ENCODE data around the gene NUP210.
"Not testable (repeated sequence)": the region's sequence is repeated elsewhere in the genome, so short reads cannot be mapped to it uniquely, and the experiment has no call there.

The NUP210 gene

DNA sequence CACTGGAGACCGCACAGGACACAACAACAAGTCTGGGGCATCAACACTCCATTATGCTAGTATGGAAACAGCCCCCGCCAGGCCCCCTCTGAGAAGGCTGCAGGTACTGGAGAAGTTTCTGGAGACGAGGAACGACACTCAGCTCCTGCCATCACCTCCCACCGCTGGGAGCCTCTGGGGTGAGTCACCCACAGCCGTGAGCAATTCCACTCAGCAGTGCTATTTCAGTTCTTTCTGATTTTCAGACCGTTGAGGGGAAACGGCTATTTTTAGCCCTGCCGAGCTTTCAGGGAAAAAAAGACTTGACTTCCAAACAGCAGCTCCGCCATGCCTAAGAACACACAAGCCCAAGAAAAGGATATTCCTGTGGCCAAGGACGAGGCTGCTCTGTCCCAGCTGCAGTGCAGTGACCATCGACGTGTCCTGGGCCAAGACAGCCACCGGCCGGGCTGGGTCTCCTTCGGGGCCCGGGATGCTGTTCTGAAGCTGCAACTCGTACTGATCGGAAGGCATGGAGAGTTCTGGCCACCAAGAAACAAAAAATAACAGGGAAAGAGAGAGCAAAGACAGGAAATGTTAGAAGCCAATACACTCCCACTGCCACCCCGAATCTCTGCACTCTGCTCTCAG, 40.8 kb downstream of the NUP210 start:
- intact Hi-C loops (cut with DNase I): no loop called here
- DNase-seq: peak in 8 of 10 donors; percentile 49 to 95 (median 72)

DNA sequence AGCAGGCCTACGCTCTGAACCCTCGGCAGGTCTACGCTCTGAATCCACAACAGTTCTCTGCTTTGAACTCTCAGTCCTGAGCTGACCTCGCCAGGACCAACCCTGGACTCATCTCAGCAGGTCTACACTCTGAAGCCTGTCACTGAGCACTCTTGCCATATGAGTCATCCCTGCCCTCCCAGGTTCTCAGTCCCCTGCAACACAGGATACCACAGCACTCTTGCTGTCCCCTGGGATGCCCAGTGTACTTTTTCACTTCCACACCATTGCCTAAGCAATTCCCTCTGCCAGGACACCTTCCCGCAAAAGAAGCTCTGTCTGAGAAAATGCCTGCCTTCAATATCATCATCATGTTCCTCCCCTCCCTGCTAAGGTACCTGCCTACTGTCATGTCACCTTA, 42.0 kb downstream of the NUP210 start:
- DNase-seq: no peak
- intact Hi-C loops (cut with DNase I): no loop called here

DNA sequence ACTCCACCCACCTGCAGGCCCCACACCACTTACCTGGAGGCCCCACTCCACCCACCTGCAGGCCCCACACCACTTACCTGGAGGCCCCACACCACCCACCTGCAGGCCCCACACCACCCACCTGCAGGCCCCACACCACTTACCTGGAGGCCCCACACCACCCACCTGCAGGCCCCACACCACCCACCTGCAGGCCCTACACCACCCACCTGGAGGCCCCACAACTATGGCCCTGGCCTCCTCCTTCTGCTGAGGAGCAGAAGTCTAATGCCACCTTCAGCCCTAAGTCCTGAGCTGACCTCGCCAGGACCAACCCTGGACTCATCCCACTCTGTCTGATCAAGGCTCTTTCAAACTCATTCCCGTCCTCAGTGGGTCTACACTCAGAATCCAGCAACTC, 42.4 kb downstream of the NUP210 start:
- intact Hi-C loops (cut with DNase I); DNase-seq: not testable (repeated sequence)

DNA sequence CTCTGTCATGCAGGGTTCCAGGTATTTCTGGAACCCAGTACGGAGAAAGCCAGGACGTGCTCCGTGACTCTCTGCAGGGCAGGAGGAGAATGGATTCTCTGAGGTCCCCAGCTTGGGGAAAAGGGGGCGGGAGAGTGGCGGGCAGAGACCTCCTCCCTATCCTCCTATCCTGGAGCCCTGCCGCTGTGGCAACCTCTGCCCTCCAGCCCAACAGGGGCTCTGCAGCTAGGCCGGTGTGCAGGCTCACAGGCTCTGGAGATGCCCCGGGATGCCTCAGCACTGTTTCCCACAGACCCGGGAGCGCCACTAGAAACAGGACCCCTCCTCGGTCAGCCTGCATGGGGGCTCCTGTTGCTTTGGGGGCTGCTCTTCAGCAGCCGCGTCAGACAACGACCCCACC, 43.1 kb downstream of the NUP210 start:
- intact Hi-C loops (cut with DNase I): no loop called here
- DNase-seq: no peak

DNA sequence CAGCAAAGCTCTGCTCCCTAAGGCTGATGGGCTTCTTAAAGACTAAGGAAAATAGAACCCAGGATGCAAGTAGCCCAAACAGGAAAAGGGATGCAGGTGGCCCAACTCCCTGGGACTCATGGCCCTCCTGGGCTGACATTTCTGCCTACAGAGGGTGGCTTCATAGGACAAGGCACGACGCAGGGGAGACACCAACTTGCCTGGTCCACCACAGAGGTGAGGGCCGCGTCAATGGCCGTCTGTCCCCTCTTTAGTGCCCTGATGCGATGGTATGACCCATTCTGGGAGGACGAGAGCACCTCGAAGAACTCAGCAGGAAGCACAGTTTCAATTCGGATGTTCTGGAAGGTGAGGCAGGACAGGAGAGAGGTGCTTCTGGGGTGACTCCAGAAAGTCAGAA, 44.0 kb downstream of the NUP210 start:
- DNase-seq: no peak

DNA sequence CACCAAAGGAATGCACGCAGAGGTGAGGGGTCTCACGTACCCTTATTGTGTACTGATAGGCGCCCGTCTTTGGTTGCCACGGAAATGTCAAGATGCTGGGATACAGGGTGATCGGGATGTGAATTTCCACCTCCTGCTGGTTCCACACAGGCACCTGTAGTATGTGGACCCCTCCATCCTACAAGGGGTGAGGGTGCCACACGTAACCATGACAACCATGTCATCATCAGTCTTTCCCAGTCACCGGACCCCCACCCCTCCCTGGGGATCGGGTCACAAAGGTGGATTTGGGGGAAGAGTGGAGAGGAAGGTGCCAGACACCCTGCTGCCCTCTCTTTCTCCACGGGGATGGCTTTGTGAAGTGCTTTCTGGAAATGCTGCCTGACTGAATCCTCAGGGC, 44.7 kb downstream of the NUP210 start:
- DNase-seq: no peak
- intact Hi-C loops (cut with DNase I): no loop called here

More for the DNA sequence above, 44.0 kb downstream of the NUP210 start:
- intact Hi-C loops (cut with DNase I): no loop called here

DNA sequence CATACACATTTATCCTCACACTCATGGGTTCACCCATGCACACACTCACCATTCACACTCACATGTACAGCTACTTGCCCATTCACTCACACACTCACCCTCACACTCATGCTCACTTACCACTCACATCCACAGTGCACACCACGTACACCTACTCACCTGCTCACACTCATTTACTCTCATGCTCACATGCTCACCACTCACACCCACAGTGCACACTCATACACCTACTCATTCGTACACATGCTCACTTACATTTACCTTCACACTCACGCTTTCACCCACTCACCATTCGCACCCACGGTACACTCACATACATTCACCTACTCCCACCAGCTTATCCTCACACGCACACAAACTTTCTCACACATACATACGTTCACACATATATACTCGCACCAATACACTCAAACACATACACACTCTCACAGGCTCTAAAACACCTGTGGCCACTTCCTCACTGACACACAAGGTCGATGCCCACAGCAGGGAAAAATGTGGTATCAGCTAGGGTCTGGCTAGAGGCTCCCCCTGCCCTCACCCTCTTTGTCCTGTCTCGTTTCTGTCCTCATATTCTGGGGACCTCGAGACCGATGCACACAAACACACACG, 46.0 kb downstream of the NUP210 start:
- DNase-seq: no peak
- intact Hi-C loops (cut with DNase I): no loop called here

DNA sequence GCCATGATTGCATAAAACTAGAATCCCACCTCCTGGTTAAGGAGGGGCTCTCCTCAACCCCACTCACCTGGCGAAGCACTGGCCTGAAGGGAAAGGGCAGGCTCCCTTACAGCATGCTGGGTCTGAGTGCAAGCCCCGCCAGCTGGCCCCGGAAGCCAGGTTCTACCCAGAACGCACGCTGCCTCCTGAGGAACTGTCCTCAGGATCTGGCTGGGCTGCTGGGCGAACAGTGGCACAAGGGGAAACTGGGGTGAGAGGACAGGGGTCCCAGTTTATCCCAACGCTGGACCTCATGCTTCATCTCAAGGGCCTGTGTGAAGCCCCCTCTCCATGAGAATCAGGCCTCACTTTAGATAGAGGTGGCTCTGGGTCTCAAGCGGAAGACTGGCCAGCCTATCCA, 47.5 kb downstream of the NUP210 start:
- intact Hi-C loops (cut with DNase I): no loop called here

DNA sequence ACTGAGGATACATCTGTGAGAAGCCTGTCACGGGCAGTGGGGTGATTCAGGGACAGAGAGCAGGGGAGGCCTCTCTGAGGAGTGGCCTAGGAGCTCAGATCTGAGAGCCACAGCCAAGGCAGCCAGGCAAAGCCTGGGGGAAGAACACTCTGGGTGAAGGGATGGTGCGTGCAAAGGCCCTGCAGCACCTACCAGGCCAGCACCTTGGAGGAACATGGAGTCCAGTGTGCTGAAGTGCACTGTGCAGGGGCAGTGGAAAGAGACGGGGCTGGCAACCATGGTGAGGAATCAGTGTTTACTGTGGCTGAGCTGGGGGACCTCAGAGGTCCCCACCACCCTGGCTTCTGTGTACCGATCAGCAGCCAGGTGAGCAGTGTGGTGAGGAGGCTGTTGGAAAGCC, 48.0 kb downstream of the NUP210 start:
- intact Hi-C loops (cut with DNase I): no loop called here
- no peak for DNase-seq

More for the DNA sequence above, 47.5 kb downstream of the NUP210 start:
- DNase-seq: no peak

DNA sequence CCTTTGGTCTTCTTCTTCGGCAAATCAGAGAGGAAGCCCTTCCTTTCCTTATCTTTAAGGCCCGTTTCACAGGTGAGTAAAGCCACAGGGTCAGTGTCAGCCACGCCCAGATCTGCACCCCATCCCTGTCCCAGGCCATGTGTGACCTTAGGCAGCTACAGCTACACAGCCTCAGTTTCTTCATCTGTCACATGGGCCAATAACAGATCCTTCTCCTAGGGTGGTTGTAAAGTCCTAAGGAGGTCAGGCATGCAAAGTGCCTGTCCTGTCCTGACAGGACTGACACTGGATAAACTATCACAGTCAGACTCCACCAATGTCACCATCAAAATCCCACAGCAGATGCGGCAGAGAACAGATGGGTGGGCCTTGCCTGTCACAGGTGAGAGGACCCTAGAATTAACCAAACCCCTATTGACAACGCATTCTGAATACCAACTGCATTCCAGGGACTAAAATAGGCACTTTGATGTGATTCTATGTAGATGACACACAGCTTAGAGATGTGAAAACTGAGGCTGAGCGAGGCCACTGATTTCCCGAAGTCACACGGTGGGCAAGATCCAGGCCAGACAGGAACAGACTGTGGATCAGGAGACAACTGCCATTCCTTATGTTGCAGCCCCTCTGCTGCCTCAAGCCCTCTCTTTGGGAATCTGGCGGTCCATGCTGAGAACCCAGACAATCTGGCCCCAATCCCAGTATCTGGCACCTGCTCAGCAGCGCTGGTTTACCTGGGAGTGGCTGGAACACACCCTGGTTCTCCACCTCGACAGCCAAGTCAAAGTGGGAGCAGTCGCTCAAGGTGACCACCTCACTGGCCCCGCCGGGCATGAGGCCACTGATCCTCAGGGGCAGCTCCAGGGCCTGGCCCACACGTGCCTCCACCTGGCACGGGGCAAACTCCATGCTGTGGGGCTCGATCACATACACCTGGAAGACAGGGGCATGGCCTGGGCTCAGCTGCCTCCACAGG, 48.7 kb downstream of the NUP210 start:
- intact Hi-C loops (cut with DNase I): no loop called here
- DNase-seq: no peak

DNA sequence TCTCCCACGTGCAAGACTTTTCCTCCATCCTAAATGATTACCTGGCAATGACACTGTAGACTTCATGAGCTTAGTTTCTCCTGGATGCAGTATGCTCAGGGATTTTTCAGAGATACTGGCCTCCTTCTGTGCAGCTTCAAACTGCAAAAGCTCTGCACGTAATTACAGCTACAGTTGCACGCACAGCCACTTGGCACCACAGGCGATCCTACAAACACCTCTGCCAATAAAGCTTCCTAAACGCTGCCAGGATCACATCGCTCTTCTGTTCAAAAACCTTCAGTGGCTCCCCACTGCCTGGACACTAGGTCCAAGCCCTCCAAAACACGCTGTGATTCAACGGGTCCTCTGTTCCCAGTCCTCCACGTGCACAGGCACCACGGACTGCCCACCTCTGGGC, 49.5 kb downstream of the NUP210 start:
- intact Hi-C loops (cut with DNase I): no loop called here
- peak in 6 of 10 donors; percentile 32 to 91 (median 47) for DNase-seq

DNA sequence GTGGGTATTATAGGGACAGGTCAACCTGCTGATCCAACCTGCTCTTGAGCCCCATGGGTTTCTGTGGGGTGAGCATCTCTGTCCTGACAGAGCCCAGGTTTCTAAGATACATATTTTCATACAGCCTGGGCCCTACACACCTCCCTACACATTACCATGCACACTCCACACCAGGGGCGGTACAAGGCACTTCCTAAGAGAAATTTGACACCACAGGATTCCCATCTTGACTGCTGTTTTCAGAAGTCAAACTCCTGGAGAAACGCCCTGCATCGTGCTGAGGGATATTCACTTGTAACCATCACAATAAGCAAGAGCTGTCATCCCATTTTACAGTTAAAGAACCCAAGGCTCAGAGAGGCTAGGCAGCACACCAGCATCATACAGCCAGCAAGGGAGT, 50.1 kb downstream of the NUP210 start:
- DNase-seq: no peak
- intact Hi-C loops (cut with DNase I): no loop called here

DNA sequence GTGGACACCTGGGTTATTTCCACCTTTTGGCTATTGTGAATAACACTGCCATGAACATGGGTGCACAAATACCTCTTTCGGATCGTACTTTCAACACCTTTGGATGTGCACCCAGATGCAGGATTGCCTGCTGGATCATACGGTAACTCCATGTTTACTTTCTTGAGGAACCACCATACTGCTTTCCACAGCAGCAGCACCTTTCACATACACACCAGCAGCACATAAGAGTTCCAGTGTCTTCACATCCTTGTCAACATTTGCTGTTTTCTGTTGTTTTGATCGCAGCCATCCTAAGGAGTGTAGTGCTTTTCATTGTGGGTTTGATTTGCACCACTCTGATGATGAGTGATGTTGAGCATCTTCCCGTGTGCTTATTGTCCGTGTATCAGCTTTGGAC, 51.3 kb downstream of the NUP210 start:
- intact Hi-C loops (cut with DNase I): no loop called here
- DNase-seq: no peak

DNA sequence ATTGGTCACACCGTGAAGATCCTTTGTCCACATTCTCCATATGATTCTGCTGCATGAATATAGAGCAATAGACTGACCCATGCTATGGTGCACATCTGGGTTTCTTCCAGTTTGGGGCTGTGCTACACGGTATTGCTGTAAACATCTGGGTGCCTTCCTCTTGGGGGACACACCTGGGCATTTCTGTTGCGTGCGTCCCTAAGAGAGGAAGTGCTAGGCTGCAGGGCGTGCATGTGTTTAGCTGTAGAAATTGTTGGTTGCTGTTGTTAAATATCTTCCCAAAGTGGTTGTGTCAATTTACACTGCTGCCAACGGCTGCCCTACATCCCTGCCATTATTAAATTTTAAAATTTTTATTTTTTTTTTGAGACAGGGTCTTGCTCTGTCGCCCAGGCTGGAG, 52.4 kb downstream of the NUP210 start:
- no peak for DNase-seq
- intact Hi-C loops (cut with DNase I): no loop called here

DNA sequence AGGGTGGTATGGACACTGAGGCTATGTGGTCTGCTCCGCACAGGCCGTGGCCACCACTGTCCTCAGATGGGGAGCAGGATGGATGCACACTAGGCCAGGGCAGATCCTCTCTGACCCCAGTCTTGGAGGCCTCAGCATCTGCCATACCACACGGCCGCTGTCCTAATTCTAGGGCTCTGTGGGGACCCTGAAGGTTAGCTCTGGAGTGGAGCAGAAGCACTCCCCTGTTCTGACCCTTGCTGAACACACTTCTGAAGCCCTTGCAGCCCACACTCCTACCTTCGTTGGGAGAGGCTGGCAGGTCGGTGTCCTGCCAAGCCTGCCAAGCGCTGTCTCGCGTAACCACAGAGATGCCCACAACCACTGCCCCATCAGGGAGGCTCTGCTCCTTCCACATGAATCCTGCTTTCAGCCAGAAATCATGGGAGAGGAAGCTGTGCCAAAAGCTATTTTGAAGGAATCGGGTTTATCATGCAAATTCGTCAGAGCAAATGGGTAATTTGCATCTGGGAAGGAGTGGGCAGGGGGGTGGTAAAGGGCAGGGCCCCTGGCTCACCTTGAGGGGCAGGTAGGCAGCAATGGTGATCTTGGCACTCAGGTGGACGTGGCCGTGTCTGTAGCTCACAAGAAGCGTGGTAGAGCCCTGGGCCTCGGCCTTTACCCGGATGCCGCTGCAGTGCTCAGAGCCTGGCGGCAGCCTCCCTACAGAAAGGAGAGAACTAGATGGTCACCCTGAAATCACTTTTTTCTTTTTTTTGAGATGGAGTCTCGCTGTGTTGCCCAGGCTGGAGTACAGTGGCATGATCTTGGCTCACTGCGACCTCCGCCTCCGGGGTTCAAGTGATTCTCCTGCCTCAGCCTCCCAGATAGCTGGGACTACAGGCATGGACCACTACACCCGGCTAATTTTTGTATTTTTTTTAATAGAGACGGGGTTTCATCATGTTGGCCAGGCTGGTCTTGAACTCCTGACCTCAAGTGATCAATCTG, 54.4 kb downstream of the NUP210 start:
- no peak for DNase-seq
- intact Hi-C loops (cut with DNase I): no loop called here

DNA sequence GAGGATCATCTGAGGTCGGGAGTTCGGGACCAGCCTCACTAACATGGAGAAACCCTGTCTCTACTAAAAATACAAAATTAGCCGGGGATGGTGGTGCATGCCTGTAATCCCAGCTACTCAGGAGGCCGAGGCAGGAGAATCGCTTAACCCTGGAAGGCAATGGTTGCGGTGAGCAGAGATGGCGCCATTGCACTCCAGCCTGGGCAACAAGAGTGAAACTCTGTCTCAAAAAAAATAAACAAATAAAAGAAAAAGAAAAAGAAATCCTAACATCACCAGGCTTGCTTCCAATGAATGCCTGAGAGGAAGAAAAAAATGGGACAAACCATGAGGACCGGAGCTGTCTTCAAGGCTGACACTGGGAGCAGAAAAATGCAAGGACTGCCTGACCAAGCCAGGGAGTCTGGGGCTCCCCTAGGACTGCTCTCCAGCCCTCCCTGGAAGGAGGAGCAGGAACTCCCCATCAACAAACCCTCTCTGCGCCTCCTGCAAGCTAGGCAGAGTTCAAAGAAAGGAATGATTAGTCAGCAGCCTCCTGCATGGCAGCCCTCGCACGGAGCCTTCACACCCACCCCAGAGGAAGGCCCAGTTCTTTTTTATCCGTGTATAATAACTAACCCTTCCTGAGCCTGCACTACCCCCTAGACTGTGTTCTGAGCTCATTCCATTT, 55.4 kb downstream of the NUP210 start:
- intact Hi-C loops (cut with DNase I): no loop called here
- no peak for DNase-seq

DNA sequence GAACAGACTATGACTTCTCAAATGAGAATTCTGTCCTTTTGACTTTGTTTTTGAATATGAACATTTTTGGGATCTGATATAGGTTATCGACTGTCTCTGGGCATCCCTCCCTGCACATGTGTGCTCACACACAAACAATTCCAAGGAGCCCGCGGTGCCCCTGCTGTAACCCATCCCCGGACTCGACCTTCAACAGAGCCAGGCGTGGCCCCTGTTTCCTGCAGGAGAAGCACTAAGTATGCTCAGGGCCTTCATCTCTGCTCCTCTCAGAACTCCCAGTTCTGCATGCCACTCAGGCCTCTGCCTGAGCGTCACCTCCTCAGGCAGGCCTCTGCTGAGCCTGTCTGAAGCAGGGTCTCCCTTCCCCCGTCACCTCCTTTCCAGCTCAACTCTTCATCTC, 57.6 kb downstream of the NUP210 start:
- intact Hi-C loops (cut with DNase I): no loop called here
- DNase-seq: no peak

DNA sequence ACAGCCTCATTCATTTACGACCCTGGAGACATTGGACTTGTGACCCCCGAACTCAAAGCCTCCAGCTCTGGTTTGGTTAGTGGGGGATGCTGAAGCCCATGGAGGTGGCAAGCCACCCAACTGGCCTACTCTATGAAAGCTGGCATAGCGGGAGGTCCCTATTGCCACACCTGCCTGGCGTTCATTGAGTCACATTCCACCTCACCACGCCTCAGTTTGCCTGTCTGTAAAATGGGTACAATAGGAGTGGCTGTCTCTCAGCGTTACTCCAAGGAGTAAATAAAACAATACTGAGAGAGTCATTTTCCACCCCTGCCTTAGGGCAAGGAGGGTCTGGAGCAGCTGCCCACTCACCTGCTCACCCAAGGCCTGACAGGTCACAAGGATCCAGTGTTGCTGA, 60.2 kb downstream of the NUP210 start:
- intact Hi-C loops (cut with DNase I): no loop called here
- DNase-seq: no peak

DNA sequence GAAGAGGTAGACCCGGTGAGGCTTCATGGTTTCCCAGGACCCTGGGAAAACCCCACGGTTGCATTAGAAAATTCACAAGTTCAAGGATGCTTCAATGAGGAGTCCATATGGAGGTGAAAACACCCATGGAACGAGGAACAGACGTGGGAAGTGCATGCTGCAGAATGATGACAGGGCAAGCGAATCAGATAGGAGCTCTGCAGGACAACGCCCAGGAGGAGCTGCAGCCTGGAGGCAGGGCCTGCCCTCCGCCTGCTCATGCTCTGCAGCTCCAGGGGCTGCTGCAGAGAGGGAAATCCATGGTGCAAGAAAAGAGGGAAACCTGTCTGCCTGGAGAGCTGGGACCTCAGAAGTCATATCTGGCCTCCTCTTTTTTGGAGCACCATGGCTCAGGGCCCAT, 61.5 kb downstream of the NUP210 start:
- intact Hi-C loops (cut with DNase I): no loop called here
- no peak for DNase-seq

DNA sequence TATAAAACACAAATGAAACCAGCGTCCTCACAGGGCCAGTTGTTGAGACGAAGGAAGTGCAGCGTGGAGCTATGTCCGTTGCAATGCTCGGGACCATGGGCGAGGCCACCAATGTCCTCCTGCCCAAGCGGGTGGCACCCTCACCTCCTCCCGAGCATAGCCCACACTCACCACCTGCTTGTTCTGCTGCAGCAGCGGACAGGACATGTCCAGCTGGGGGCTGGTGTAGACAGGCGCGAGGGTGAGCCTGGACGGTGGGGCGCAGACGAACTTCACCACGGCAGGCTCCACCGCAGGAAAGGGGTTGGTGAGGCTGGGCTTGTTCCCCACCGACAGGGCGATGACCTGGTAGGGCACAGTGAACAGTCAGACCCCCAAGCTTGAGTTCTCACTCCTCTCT, 62.1 kb downstream of the NUP210 start:
- intact Hi-C loops (cut with DNase I): no loop called here
- DNase-seq: no peak

Data from posterior cingulate gyrus (tissue), 11 donors.